RPMI8226 (cell line): ENCODE data around the gene SLC34A2.
"Not testable (repeated sequence)": the region's sequence is repeated elsewhere in the genome, so short reads cannot be mapped to it uniquely, and the experiment has no call there.

Experiments used
- DNase-seq: peaks from one replicate; pipeline ENCODE4 v3.0.0-alpha.2; 2015

SLC34A2 gene, protein sequence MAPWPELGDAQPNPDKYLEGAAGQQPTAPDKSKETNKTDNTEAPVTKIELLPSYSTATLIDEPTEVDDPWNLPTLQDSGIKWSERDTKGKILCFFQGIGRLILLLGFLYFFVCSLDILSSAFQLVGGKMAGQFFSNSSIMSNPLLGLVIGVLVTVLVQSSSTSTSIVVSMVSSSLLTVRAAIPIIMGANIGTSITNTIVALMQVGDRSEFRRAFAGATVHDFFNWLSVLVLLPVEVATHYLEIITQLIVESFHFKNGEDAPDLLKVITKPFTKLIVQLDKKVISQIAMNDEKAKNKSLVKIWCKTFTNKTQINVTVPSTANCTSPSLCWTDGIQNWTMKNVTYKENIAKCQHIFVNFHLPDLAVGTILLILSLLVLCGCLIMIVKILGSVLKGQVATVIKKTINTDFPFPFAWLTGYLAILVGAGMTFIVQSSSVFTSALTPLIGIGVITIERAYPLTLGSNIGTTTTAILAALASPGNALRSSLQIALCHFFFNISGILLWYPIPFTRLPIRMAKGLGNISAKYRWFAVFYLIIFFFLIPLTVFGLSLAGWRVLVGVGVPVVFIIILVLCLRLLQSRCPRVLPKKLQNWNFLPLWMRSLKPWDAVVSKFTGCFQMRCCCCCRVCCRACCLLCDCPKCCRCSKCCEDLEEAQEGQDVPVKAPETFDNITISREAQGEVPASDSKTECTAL

DNA sequence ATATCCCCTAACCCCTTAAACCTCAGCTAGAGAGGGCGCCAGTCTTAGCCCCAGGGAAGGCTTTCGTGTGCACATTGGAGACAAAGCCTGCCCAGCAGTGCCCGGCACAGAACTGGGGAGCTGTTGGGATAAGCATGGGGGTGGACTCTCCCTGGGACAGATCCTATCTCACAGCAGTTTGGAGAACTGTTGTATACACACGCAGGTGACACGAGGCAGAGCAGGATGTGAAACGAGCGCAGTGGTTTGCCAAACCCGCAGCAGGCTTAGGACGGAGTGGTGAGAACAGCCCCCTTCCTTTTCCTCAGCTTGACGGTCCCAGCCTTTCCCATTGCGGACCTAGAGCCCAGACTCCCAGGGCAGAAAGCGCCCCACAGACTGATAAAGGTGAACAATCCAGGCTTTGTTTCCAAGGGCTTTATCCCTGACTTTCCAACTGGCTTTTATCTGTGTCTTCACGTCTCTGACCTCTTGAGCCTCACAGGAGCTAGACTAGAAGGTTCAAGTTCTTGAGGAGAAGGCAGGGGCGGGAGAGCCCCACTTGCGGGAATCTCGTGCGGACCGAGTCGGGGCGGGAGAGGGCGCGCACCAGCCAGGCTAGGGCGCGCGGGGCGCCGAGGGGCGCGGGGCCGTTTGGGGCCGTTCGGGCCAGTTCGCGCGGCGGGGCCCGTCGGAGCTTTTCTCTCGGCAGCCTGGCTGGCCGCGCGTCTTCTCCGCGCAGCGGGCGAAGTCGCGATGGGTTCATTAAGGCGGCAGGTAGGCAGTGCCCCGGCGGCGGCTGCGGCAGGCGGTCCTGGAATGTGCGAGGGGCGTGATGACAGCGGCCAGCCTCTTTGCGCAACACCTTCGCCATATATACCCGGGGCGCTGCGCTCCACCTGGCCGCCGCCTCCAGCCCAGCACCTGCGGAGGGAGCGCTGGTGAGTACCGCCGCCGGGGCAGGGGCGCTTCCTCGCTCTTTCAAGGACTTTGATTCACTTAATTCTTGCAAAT lies at the start of gene SLC34A2:
TSS of gene SLC34A2 (plus strand) at position 881 of the 993 bp plus-strand sequence. CDS start 6,650 bp downstream, outside the sequence.
- DNase-seq = no peak

DNA sequence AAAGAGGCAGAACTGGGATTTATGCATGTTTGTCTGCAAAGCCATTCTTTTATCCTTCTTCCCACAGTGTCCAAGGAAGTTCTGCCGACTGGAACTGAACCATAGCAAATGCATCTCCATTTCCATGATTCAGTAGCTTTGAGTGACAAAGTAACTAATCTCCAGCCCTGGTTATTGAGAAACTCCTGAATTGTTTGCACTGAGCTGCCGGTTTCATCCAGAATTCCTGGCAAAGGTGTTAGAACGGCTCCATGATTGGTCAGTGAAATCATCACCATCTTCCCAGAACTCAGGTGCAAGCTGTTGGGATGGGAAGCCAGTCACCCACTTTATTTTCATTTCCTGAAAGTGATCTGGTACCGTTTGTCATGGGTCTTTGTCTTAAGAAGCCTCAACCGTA lies 47.0 kb upstream of the SLC34A2 start:
- DNase-seq = no peak

DNA sequence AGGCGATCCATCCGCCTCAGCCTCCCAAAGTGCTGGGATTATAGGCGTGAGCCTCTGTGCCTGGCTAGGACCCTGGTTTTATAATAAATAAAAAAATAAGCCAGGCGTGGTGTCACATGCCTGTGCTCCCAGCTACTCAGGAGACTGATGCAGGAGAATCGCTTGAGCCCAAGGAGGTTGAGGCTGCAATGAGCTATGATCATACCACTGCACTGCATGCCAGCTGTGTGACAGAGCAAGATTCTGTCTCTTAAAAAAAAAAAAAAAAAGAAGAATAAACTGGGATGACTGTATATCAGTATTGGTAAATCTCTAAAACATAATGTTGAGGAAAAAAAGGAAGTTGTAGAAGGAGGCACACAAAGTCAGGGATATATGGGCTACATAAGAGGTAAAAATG lies 45.7 kb upstream of the SLC34A2 start:
- DNase-seq = no peak

DNA sequence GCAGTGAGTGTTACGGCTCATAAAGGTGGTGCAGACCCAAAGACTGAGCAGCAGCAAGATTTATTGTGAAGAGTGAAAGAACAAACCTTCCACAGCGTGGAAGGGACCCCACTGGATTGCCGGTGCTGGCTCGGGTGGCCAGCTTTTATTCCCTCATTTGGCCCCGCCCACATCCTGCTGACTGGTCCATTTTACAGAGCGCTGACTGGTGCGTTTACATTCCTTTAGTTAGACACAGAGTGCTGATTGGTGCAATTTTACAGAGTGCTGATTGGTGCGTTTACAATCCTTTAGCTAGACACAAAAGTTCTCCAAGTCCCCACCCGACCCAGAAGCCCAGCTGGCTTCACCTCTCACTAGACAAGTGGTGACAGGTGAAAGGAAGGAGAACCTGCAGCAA lies 42.0 kb upstream of the SLC34A2 start:
- DNase-seq = not testable (repeated sequence)

DNA sequence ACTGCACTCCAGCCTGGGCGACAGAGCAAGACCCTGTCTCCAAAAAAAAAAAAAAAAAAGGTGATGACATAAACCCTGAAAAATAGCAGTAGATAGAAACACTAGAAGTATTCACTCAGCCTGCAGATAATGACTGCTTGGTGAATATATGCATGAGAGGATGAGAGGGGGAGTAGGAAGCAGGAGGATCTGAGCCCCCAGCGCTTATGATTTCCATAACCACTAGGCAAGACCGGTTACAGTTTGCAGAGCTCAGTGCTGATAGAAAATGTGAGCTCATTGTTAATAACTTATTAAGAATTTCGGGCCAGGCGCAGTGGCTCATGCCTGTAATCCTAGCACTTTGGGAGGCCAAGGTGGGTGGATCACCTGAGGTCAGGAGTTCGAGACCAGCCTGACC lies 40.8 kb upstream of the SLC34A2 start:
- no peak for DNase-seq

DNA sequence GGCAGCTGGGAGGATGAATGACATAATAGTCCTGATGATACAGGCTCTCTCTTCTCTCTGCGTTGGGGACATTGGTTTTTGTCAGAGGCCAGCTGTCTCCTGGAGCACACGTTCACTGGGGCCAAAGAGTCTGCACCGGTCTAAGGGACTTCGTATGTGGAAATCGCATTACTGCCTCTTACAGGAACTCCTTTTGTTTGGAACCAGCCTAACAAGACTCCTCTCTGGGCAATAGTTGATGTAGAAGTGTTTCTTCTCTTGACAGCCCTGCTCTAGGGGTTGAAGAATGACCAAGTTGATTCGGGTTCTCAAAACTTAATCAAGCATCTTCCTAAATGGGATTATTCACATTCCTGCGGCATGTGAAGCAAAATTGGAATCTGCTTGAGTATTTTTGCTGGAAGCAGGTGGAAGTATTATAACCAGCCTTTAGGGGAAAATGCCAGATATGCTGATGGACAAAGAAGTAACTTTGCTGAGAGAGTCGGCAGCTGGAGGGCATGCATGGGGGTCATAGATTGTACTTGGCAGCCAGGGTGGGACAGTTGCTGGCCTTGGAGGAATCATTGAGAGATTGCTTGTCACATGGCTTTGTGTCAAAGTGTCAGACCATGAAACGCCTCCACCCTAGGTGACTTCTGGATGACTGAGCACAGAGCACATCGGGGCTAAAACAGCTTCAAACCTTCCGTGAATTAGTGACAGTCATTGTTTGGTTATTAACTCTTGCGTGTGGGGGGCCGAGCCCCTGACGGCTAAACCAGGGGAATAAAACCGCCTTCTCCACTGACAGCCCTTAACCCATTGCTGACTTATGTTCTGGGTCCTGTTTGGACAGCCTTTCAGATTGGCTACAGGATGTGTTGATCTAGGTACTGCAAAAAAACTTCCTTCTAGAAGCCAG lies 34.4 kb upstream of the SLC34A2 start:
- no peak for DNase-seq

DNA sequence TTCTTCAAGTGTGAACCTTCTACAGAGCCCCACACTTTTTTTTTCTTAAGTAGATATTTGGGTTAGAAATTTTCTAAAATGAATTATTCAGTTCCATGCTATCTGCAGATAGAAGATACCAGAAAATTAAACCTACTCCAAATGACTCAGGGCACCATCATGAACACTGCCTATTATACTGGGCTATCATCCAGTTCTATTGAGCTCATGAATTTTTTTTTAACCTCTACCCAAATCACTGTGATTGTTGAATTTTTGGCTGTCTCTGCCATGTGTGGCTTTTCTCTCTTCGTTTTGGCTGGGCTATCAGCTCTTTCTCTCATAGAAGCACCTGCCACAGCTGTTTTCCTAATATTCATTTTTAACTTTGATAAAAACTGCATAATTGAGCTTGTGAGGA lies 31.0 kb upstream of the SLC34A2 start:
- no peak for DNase-seq

DNA sequence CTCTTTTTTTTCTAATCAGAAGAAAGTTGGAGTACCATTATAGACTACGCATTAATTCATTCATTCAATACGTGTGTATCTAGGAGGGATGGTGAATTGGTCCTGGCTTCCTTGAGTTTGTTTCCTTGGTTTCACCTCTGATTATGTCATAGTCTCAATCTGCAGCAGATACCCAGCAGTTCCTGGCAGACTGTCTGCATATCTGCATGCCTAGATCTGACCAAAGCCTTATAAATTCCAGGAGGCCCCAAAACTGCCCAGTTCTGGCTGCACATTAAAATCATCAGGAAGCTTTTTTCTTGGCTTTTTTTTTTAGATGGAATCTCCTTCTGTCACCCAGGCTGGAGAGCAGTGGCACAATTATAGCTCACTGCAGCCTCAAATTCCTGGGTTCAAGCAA lies 27.2 kb upstream of the SLC34A2 start:
- DNase-seq = no peak

DNA sequence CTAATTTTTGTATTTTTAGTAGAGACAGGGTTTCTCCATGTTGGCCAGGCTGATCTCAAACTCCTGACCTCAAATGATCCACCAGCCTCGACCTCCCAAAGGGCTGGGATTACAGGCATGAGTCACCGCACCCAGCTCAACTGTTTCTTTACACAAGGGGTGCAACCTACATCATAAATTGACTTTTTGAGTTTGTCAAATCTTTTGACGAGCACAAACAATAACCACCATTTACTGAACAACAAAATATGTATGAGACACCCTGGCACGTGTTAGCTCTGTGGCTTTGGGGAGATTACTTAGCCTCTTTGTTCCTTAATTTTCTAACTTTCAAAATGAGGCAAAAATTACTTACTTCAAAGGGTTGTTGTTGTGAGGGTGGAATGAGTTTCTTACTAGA lies 23.5 kb upstream of the SLC34A2 start:
- DNase-seq = no peak

DNA sequence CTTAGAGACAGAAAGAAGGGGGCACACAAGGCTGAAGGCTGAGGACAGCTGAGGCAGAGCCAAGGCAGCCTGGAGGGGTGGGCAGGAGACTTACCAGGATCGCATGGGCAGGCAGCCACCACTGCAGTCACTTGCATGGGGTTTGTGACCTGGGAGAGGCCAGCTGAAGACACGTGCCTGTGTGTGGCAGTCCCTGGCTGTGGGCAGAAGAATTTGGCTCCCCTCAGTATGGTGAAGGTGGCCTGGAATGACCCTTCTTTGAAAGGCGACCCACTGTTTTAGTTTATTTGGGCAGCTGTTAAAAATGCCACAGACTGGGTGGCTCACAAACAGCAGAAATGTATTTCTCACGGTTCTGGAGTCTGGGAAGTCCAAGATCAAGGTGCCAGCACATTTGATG lies 22.1 kb upstream of the SLC34A2 start:
- DNase-seq = no peak

DNA sequence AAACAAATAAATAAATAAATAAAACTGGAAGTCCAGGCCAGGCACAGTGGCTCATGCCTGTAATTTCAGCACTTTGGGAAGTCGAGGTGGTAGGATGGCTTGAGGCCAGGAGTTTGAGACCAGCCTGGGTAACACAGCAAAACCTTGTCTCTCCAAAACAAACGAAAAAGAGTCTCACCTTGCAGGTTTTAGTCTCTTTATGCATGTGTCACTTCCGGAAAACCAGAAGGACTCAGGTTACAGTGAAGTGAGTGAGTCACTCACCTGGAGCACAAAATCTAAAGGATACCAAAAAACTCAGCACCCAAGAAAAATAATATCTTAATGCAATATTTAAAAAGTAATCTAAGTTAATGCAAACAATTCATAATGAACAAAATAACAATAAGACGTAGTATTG lies 20.1 kb upstream of the SLC34A2 start:
- DNase-seq = no peak

DNA sequence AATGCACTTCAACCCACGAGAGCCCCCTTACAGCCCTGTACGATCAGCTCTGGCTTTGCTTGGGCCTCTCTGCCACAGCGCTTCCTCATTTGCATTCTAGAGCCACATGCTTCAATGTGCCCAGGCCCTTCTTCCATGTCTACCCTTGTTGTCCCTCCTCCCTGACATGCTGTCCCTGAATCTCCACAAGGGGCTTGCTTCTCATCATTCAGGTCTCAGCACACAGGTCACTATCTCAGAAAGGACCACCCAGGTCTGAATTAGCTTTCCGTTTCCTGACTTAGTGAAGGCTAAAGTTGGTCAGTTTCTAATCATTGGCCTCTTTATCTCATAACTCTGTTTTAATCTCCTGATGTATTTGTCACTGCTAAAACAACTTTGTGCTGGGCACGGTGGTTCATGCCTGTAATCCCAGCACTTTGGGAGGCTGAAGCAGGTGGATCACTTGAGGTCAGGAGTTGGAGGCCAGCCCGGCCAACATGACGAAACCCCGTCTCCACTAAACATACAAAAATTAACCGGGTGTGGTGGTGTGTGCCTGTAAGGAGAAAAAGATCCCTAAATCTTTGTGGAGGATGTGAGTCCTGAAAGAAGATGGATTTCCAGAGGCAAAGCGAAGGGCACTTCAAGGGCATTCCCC lies 17.9 kb upstream of the SLC34A2 start:
- DNase-seq = no peak

DNA sequence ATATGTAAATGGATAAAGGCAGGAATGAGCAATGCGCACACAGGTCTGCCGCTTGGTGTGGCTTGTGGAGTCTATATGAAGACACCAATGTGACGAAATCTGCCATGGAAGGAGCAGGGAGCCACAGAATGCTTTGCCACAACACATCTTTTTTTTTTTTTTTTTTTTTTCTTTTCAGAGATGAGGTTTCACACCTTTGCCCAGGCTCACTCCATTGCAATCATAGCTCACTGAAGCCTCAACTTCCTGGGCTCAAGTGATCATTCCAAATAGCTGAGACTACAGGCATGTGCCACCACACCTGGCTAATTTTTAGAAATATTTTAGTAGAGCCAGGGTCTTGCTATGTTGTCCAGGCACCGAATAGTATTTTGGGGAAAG lies 17.4 kb upstream of the SLC34A2 start:
- DNase-seq = no peak

DNA sequence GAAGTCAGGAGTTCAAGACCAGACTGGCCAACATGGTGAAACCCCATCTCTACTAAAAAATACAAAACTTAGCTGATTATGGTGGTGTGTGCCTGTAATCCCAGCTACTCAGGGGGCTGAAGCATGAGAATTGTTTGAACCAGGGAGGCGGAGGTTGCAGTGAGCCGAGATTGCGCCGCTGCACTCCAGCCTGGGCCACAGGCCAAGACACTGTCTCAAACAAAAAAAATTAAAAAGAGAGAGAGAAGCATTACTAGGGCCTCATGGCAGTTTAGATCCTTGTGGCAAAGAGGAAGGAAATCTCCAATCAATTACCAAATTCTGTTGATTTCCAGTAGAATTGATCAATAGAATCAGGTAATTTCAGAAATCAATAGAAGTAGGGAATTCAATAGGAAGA lies 16.8 kb upstream of the SLC34A2 start:
- DNase-seq = no peak

DNA sequence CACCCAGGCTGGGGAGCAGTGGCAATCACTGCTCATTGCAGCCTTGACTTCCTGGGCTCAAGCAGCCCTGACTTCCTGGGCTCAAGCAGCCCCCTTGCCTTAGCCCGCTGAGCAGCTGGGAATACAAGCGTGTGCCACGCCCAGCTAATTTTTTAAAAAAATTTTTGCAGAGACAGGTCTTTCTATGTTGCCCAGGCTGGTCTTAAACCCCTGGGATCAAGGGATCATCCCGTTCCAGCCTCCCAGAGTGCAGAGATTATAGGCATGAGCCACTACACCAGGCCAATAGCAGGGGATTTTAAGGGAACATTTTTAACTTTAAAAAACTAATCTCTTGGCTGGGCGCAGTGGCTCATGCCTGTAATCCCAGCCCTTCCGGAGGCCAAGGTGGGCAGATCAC lies 5.3 kb upstream of the SLC34A2 start:
- DNase-seq = no peak

DNA sequence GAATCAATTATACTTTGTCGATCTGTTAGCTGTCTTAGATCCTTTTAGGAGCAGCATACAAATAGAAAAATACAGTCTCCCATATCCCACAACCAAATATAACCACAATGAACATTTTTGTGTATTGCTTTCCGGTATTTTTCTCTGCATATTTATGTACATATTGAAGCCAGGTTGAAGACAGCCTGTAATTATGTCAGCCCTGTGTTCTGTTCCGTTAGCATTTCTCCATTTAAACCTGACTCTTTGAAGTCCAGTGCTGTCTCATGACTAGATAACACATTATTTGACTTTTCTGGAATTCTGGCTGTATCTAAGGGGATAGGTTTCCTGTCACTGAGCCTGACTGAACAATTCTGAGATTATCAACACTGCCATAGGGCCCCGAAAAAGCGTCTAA lies 4.0 kb upstream of the SLC34A2 start:
- DNase-seq = no peak

DNA sequence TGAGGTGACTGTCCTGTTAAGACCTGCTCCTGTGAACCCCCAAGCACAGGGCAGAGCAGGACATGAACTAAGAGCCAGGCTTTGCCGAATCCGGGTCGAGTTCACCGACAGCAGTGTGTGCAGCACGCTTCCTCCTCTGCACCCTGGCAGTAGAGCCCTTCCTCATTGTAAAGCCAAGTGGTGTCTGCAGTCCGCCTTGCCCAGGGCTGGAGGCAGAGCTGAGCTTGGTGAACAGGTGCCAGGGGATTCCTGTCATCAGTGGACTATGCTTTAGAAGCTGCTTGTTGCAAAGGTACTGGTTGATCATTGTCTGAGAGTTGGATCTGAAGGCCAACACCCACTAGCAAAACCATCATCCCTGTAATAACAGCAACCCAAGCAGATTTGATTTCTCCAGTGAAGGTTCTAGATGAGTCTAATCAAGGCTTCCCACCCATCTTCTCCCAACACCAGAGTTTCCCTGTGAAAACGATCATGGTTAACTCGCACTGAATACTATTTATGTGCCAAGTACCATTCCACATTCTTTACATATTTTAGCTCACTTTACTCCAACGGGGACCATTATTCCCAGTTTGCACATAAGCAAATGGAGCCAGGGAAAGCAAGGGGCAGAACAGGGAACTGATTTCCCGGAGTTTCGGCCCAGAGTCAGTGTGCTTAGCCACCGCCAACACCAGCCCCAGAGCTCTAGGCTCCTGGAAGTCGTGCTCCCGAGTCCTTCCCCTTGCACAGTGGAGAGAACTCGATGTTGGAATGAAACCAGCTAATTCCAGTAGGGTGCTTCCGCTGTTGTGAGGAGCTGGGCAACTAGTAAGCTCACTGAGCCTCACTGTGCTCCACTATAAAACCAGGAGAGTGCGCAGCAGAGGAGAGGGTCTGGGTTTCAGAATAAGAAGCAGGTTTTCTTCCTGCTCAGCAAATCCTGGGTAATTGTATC lies 1.4 kb upstream of the SLC34A2 start:
- no peak for DNase-seq

DNA sequence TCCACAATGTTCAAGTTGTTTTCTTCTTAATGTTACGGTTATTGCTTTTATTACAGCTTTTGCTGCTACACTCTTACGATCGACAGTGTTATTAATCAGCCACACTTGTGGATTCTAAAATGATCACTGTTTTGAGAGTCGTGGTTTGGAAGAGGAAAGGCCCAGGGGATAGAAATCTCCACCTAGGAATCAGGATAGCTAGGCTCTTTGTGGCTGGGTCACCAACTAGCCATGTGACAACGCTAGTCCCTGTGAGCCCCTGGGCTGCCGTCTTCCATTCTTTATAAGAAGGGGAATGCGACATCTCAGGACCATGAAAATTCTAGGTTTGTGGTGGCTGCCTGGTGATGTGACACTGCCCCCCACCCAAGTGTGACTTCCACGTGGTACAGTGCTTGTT lies 380 bp downstream of the SLC34A2 start:
- DNase-seq = no peak

DNA sequence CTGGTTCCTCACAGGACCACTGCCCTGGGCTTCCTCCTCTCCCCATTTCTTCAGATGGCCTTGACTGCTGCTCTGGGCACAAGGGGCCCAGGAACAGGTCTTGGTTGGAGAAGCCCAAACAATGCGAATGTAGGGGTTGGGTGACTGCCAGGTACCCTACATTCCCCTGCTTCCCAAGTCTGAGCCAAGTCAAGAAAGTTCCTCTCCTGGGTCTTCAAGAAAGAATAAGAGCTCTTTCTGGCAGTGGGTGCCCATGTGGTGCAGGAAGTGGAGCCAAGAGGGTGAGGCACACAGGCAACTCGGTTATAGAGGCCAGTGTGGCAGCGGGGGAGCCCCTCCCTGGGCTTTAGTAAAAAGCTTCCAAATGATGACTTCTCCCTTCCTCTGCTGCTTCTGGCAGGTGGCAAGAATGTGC lies 2.7 kb downstream of the SLC34A2 start:
- DNase-seq = no peak

DNA sequence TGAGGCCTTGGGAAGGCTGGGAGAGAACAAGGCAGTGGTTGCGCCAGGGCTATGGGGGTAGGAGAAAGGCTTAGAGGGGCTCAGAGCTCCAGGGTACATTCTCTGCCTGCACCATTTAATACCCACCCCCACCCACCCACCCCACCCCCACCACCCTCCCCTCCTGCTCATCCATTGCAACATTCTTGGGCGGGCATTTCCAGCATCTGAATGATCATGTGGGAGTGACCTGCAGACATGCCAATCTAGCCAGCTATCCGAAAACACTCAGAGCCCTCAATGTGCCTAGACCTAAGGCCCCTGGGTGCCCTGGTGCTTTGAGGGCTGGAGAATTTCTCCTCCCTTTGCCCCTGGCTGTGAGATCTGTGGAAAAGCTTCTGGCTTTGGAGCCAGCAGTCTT lies 3.1 kb downstream of the SLC34A2 start:
- no peak for DNase-seq

DNA sequence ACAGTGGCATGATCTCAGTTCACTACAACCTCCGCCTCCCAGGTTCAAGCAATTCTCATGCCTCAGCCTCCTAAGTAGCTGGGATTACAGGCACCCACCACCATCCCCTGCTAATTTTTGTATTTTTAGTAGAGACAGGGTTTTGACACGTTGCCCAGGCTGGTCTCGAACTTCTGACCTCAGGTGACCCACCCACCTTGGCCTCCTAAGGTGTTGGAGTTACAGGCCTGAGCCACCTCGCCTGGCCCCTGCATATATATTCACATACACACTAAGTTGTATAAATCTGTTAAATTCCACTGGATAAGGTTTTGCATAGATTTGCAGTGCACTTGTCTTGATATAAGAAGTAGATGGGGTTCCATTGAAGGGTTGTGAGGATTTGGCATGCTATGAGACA lies 5.8 kb downstream of the SLC34A2 start:
- not testable (repeated sequence) for DNase-seq
